ENCODE data around the gene SNCB. TPM values are rescaled to one million over a fixed set of nuclear protein-coding genes. Genes with fewer than 3 reads are reported as not detected.

Gene SNCB
- total and polyA plus RNA-seq, 2 experiments from 2014 or later = not detected

GRCh38 chr5:176644294-176644693 is 14.0 kb upstream of the SNCB start:
- TF ChIP-seq EZH2 (IDR thresholded peaks at IDR 0.05; ENCODE audit: insufficient read depth, poor library complexity, severe bottlenecking) (no peak), EZH2phosphoT487 (IDR thresholded peaks at IDR 0.05; ENCODE audit: insufficient read depth, low read depth) (no peak)
- Histone ChIP-seq H2AFZ (no peak overlapping the region), H3K9me3 (ENCODE audit: low read depth) (no peaks in the 10 kb centered on the region), H3K27me3 (replicated peaks; ENCODE audit: insufficient read depth) (no peaks in the 10 kb centered on the region), H3K4me2 (ENCODE audit: unreplicated experiment) (no peak overlapping the region), H3K4me3 (no peak overlapping the region), H3K9me2 (ENCODE audit: insufficient read depth) (no peaks in the 10 kb centered on the region), H3K27ac (no peak overlapping the region), H3F3A (ENCODE audit: insufficient read depth) (no peaks in the 10 kb centered on the region), H3K79me2 (ENCODE audit: insufficient read depth) (peaks cover 18% of the 10 kb centered on the region), H4K20me1 (ENCODE audit: insufficient read depth) (no peaks in the 10 kb centered on the region), H3K4me1 (ENCODE audit: insufficient read depth) (0 out of 2 replicates have a peak, but pooled peaks cover 8% of the 10 kb centered on the region), H3K36me3 (ENCODE audit: low read depth) (no peaks in the 10 kb centered on the region), H3K9ac (no peak overlapping the region)
- 72 to 79% methylated on average over 7 to 9 of the region's 9 CpGs for WGBS, 2 experiments (ENCODE audit: low coverage in 1 of 2, low lambda C conversion rate in 2 of 2, missing lambda C conversion rate in 2 of 2)
- in situ Hi-C loops (cut with MboI) = no loop called here
- no peak for DNase-seq

- in situ Hi-C loops (cut with MboI) = no loop called here
- DNase-seq = no peak
- 78% methylated on average over 10 to 11 of the region's 11 CpGs for WGBS, 2 experiments (ENCODE audit: low coverage in 1 of 2, low lambda C conversion rate in 2 of 2, missing lambda C conversion rate in 2 of 2)
- H3K36me3 ChIP-seq (ENCODE audit: low read depth) = no peaks in the 10 kb centered on the region
- no peak overlapping the region for H2AFZ ChIP-seq
- no peaks in the 10 kb centered on the region for H4K20me1 ChIP-seq (ENCODE audit: insufficient read depth)
- H3K27ac ChIP-seq = no peak overlapping the region
- H3K79me2 ChIP-seq (ENCODE audit: insufficient read depth) = peaks cover 12% of the 10 kb centered on the region
- H3K4me3 ChIP-seq = no peak overlapping the region
- H3K9ac ChIP-seq = no peak overlapping the region
- H3K4me1 ChIP-seq (ENCODE audit: insufficient read depth) = 0 out of 2 replicates have a peak, but pooled peaks cover 7% of the 10 kb centered on the region
- peaks cover 3% of the 10 kb centered on the region; the same call in 1 of the 2 replicates for H3K27me3 ChIP-seq (replicated peaks; ENCODE audit: insufficient read depth)
- H3K9me2 ChIP-seq (ENCODE audit: insufficient read depth) = no peaks in the 10 kb centered on the region
- no peak overlapping the region for H3K4me2 ChIP-seq (ENCODE audit: unreplicated experiment)
- H3K9me3 ChIP-seq (ENCODE audit: low read depth) = no peaks in the 10 kb centered on the region
- TF ChIP-seq EZH2phosphoT487 (IDR thresholded peaks at IDR 0.05; ENCODE audit: insufficient read depth, low read depth) (no peak), EZH2 (IDR thresholded peaks at IDR 0.05; ENCODE audit: insufficient read depth, poor library complexity, severe bottlenecking) (no peak)
- H3F3A ChIP-seq (ENCODE audit: insufficient read depth) = no peaks in the 10 kb centered on the region
These were observed 13.3 kb upstream of the SNCB start for GRCh38 chr5:176643491-176644219.

GRCh38 chr5:176642675-176643490 is 12.5 kb upstream of the SNCB start:
- 43 to 53% methylated on average over 11 to 14 of the region's 15 CpGs for WGBS, 2 experiments (ENCODE audit: low coverage in 1 of 2, low lambda C conversion rate in 2 of 2, missing lambda C conversion rate in 2 of 2)

GRCh38 chr5:176640616-176641015 is 10.3 kb upstream of the SNCB start:
- Histone ChIP-seq H3K9me3 (ENCODE audit: low read depth) (no peaks in the 10 kb centered on the region), H2AFZ (no peak overlapping the region), H3K36me3 (ENCODE audit: low read depth) (no peaks in the 10 kb centered on the region), H4K20me1 (ENCODE audit: insufficient read depth) (no peaks in the 10 kb centered on the region), H3K79me2 (ENCODE audit: insufficient read depth) (no peaks in the 10 kb centered on the region), H3K4me1 (ENCODE audit: insufficient read depth) (no peaks in the 10 kb centered on the region), H3K4me2 (ENCODE audit: unreplicated experiment) (no peak overlapping the region), H3K9ac (no peak overlapping the region), H3K9me2 (ENCODE audit: insufficient read depth) (no peaks in the 10 kb centered on the region), H3K4me3 (no peak overlapping the region), H3K27ac (no peak overlapping the region), H3F3A (ENCODE audit: insufficient read depth) (no peaks in the 10 kb centered on the region), H3K27me3 (replicated peaks; ENCODE audit: insufficient read depth) (peaks cover 12% of the 10 kb centered on the region; the same call in 1 of the 2 replicates)
- WGBS, 2 experiments (ENCODE audit: low coverage in 1 of 2, low lambda C conversion rate in 2 of 2, missing lambda C conversion rate in 2 of 2) = 57 to 66% methylated on average over 4 of the region's 4 CpGs
- TF ChIP-seq EZH2 (IDR thresholded peaks at IDR 0.05; ENCODE audit: insufficient read depth, poor library complexity, severe bottlenecking) = no peak
- no peak for TF ChIP-seq EZH2phosphoT487 (IDR thresholded peaks at IDR 0.05; ENCODE audit: insufficient read depth, low read depth)
- DNase-seq = no peak
- in situ Hi-C loops (cut with MboI) = no loop called here

More at GRCh38 chr5:176642675-176643490, 12.5 kb upstream of the SNCB start:
- in situ Hi-C loops (cut with MboI) = no loop called here
- DNase-seq = peak; percentile 28
- peaks cover 4% of the 10 kb centered on the region; the same call in 1 of the 2 replicates for H3K79me2 ChIP-seq (ENCODE audit: insufficient read depth)
- H3K9ac ChIP-seq = no peak overlapping the region
- no peaks in the 10 kb centered on the region for H3F3A ChIP-seq (ENCODE audit: insufficient read depth)
- peaks cover 9% of the 10 kb centered on the region; the same call in 1 of the 2 replicates for H3K27me3 ChIP-seq (replicated peaks; ENCODE audit: insufficient read depth)
- H3K9me2 ChIP-seq (ENCODE audit: insufficient read depth) = no peaks in the 10 kb centered on the region
- H2AFZ ChIP-seq = no peak overlapping the region
- H3K4me2 ChIP-seq (ENCODE audit: unreplicated experiment) = no peak overlapping the region
- TF ChIP-seq EZH2 (IDR thresholded peaks at IDR 0.05; ENCODE audit: insufficient read depth, poor library complexity, severe bottlenecking) (no peak), EZH2phosphoT487 (IDR thresholded peaks at IDR 0.05; ENCODE audit: insufficient read depth, low read depth) (no peak)
- no peak overlapping the region for H3K4me3 ChIP-seq
- H3K9me3 ChIP-seq (ENCODE audit: low read depth) = no peaks in the 10 kb centered on the region
- no peaks in the 10 kb centered on the region for H4K20me1 ChIP-seq (ENCODE audit: insufficient read depth)
- H3K27ac ChIP-seq = no peak overlapping the region
- H3K36me3 ChIP-seq (ENCODE audit: low read depth) = no peaks in the 10 kb centered on the region
- no peaks in the 10 kb centered on the region for H3K4me1 ChIP-seq (ENCODE audit: insufficient read depth)

All from GM23248 (cell line).